ENCODE data around the gene SENP6.

Gene SENP6

DNA sequence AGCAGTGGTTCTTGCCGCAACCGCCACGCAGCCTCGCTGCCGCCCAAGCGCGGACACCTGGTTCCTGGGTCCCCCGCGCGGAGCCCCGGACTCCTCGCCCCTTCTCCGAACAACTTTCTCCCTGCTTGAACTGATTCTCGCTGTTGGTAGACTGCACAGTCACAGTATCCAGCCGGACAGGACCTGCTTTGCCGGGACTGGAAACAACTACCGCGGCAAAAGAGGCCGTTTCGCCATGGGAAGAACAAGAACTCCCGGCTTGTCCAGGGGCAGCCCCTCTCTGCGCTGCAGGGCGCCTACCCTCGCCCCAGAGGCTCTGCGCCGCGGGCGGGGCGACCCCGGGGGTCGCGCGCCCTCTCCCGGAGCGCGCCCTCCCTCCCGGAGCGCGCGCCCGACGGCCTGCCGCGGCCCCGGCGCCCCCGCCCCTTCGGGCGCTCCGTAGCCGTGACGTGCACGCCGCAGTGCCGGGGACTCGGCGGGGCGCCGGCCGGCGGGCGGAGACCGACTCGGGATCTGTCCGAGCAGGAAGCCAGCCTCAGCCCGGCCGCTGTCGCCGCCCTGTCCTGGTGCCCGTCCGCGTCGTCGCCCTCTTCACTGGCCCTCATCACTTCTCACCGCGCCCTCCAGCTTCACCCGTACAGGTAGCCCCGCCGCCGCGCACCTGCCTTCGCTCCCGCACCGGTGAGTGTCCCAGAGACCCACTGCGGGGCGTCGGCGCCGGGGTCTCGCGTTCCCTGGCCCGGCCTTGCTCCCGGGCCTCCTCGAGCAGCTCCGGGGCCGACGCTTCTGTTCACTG, 147.3 kb downstream of the SENP6 start, which contains the start of gene MYO6:
MYO6 (plus strand) TSS at position 497 of the 796 bp plus-strand sequence. CDS start 68,309 bp downstream, outside the sequence.
- DNase-seq (ENCODE audit: low spot score), result peak; percentile 85

- no peak for DNase-seq (ENCODE audit: low spot score)
Measured at GRCh38 chr6:75751443-75751842, 149.8 kb downstream of the SENP6 start.

GRCh38 chr6:75752365-75752764, 150.7 kb downstream of the SENP6 start:
- DNase-seq (ENCODE audit: low spot score), result no peak

- no peak for DNase-seq (ENCODE audit: low spot score)
Measured at GRCh38 chr6:75755704-75756103, 154.0 kb downstream of the SENP6 start.

GRCh38 chr6:75757295-75757694, 155.6 kb downstream of the SENP6 start:
- no peak for DNase-seq (ENCODE audit: low spot score)

DNA sequence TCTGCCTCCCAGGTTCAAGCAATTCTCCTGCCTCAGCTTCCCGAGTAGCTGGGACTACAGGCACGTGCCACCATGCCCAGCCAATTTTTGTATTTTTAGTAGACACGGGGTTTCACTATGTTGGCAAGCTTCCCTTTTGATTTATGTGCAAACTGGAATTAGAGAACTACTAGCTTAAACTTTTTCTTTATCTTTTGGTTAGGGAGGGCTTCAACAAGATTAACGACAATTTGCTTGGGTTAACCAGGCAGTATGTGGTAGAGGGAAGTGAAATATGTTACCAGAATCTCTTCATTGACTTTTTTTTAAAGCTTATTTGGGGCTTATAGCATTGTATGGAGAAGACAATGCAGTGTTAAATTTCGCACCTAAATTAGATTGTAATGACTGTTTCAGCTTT, 156.4 kb downstream of the SENP6 start:
- no peak for DNase-seq (ENCODE audit: low spot score)

DNA sequence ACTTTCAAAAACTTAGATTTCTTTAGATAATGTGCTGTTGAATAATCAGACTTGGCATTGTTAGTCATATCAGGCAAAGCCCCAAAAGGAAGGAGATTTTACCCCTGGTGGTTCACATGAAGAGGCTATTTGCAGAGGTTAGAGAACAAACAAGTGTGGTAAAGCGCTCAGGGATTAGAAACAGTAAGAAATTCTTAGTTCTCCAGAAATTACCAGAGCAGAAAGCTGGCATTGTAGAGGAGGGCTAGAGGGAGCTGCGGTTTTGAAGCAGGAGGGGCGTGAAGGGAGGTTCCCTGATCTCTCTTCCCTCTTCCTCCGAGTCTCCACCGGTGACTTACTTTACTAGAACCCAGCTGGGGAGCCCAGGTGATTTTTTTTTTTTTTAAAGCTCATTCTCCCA, 157.5 kb downstream of the SENP6 start:
- DNase-seq (ENCODE audit: low spot score), result no peak

DNA sequence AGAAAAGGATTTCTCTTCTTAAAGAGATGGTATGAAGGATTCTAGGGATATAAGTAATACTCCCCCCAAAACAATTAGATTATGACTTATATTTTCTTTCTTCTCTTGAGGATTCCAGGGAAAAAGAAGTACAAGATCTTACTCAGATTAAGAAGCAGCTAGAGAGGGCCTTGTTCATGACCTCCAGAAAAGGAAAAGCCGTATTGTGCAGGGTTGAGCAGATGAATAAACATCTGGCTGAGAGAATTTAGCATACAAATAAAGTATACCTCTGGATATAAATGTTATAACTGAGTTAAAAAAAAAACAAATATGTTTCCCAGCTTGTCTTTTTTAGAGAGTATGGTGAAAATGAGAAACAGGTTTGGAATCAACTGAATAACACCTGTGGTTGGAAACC, 158.6 kb downstream of the SENP6 start:
- DNase-seq (ENCODE audit: low spot score), result no peak

GRCh38 chr6:75761489-75761888, 159.8 kb downstream of the SENP6 start:
- DNase-seq (ENCODE audit: low spot score), result no peak

DNA sequence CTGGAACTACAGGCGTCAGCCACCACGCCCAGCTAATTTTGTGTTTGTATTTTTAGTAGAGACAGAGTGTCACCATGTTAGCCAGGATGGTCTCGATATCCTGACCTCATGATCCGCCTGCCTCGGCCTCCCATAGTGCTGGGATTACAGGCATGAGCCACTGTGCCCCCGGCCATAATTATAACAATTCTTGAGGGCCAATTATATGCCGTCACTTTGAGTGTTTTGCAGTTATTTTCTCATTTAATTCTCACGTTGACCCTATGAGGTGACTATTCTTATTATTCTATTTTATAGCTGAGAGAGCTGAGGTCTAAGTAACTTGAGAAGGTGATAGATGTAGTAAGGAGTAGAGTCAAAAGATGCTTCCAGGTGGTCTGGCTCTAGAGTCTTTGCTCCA, 160.4 kb downstream of the SENP6 start:
- no peak for DNase-seq (ENCODE audit: low spot score)

DNA sequence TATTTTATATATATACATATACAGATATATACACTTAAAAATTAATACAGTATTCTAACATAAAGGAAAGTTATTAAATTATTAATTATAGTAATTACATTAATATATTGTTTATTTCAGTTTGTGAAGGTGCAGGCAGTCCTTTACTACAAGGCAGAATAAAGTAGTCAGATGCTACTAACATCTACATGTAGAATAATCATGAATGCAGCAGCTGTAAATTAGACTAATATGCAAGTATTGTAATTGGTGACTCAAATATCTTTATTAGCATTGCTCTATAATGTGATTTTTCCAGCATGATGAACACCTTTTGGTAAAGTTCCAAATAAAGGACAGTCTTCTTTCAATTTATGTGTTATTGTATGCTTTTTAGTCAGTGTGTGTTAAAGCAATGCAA, 164.7 kb downstream of the SENP6 start:
- DNase-seq (ENCODE audit: low spot score), result no peak

Measured in putamen (tissue), 1 donor.